DOHH2 (cell line): ENCODE measurements around the gene CGB2.
"Not testable (repeated sequence)": the region's sequence is repeated elsewhere in the genome, so short reads cannot be mapped to it uniquely, and the experiment has no call there.

Experiments
- H3F3A ChIP-seq: fragments of 200-600 bp; sonication (generic), shearing (Covaris generic); 2 replicates; pipeline ENCODE4 v1.6.0; 2016; ENCODE audit warnings: antibody characterized with exemption, mild to moderate bottlenecking; ENCODE audit not compliant: control insufficient read depth, insufficient read depth
- H3K27ac ChIP-seq: fragments of 200-600 bp; sonication (generic); 2 replicates; pipeline ENCODE4 v1.5.1; 2014; ENCODE audit warnings: low read depth, mild to moderate bottlenecking, low read length, moderate library complexity
- H3K27me3 ChIP-seq: fragments of 200-600 bp; sonication (generic); 2 replicates; pipeline ENCODE4 v1.6.1; 2014; ENCODE audit warnings: mild to moderate bottlenecking, low read length, mixed read lengths; ENCODE audit not compliant: control insufficient read depth
- H3K36me3 ChIP-seq: fragments of 200-600 bp; sonication (generic); 2 replicates; pipeline ENCODE4 v1.6.1; 2014; ENCODE audit warnings: mild to moderate bottlenecking, low read length, moderate library complexity, mixed read lengths; ENCODE audit not compliant: control insufficient read depth
- H3K4me1 ChIP-seq: fragments of 200-600 bp; sonication (generic); 2 replicates; pipeline ENCODE4 v1.6.1; 2014; ENCODE audit warnings: mild to moderate bottlenecking, low read length, mixed read lengths; ENCODE audit not compliant: control insufficient read depth
- H3K4me2 ChIP-seq: fragments of 200-600 bp; sonication (generic); 2 replicates; pipeline ENCODE4 v1.6.0; 2014; ENCODE audit warnings: mild to moderate bottlenecking, low read length, moderate library complexity
- H3K4me3 ChIP-seq: fragments of 200-600 bp; sonication (generic); 2 replicates; pipeline ENCODE4 v1.5.1; 2014; ENCODE audit warnings: mild to moderate bottlenecking, low read length, mixed read lengths
- H3K79me2 ChIP-seq: fragments of 200-600 bp; sonication (generic); 2 replicates; pipeline ENCODE4 v1.6.1; 2014; ENCODE audit warnings: mild to moderate bottlenecking, low read length, mixed read lengths; ENCODE audit not compliant: control insufficient read depth
- H3K9me2 ChIP-seq: fragments of 200-600 bp; sonication (generic); replicated peaks from 2 replicates; pipeline ENCODE4 v1.6.1; 2014; ENCODE audit warnings: mild to moderate bottlenecking, low read length, mixed read lengths; ENCODE audit not compliant: control insufficient read depth
- H3K9me3 ChIP-seq: fragments of 200-600 bp; sonication (generic); 2 replicates; pipeline ENCODE4 v1.6.1; 2014; ENCODE audit warnings: antibody characterized with exemption, low read length, mixed read lengths; ENCODE audit not compliant: control insufficient read depth, insufficient read depth
- H4K20me1 ChIP-seq: fragments of 200-600 bp; sonication (generic); 2 replicates; pipeline ENCODE4 v1.6.0; 2014; ENCODE audit warnings: low read depth, mild to moderate bottlenecking, antibody characterized with exemption, low read length, moderate library complexity; ENCODE audit not compliant: control insufficient read depth, insufficient read depth
- EZH2phosphoT487 ChIP-seq: fragments of 200-600 bp; sonication (generic); IDR thresholded peaks from 2 replicates; pipeline ENCODE4 v1.6.1; 2017; ENCODE audit warnings: borderline replicate concordance, mild to moderate bottlenecking, antibody characterized with exemption, low read length, moderate library complexity, mixed read lengths
- TF ChIP-seq, protein P1 (sequence below): fragments of 200-600 bp; sonication (generic); IDR thresholded peaks from one replicate; pipeline ENCODE4 v1.5.1; 2014; ENCODE audit warnings: antibody characterized with exemption, mild to moderate bottlenecking, low read depth, low read length; ENCODE audit not compliant: poor library complexity, severe bottlenecking

Gene CGB2

GRCh38 chr19:49017041-49017665, 14.5 kb upstream of the CGB2 start, which contains the start of gene LHB:
Gene LHB (minus strand): TSS chr19:49017091. CDS start chr19:49017081, 10 bp downstream.
- Histone ChIP-seq H3K27ac (no peak within 1 kb of the TSS), H3K4me2 (peak within 1 kb of the TSS; percentile 68), H3K4me1 (peaks cover 45% of the 10 kb centered on the region), H3K9me2 (no peaks in the 10 kb centered on the region), H3F3A (peaks cover 6% of the 10 kb centered on the region; the same call in 1 of the 2 replicates), H3K9me3 (no peaks in the 10 kb centered on the region), H3K4me3 (peak within 1 kb of the TSS; percentile 65), H3K79me2 (no peaks in the 10 kb centered on the region), H4K20me1 (no peaks in the 10 kb centered on the region), H3K27me3 (peaks cover 14% of the 10 kb centered on the region), H3K36me3 (peaks cover 33% of the 10 kb centered on the region)
- TF ChIP-seq, protein P1, sequence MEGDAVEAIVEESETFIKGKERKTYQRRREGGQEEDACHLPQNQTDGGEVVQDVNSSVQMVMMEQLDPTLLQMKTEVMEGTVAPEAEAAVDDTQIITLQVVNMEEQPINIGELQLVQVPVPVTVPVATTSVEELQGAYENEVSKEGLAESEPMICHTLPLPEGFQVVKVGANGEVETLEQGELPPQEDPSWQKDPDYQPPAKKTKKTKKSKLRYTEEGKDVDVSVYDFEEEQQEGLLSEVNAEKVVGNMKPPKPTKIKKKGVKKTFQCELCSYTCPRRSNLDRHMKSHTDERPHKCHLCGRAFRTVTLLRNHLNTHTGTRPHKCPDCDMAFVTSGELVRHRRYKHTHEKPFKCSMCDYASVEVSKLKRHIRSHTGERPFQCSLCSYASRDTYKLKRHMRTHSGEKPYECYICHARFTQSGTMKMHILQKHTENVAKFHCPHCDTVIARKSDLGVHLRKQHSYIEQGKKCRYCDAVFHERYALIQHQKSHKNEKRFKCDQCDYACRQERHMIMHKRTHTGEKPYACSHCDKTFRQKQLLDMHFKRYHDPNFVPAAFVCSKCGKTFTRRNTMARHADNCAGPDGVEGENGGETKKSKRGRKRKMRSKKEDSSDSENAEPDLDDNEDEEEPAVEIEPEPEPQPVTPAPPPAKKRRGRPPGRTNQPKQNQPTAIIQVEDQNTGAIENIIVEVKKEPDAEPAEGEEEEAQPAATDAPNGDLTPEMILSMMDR = no peak
- TF ChIP-seq EZH2phosphoT487 = no peak

GRCh38 chr19:49017666-49018351, 13.9 kb upstream of the CGB2 start:
- no peaks in the 10 kb centered on the region for H4K20me1 ChIP-seq
- peak overlapping the region; percentile 65 for H3K4me3 ChIP-seq
- TF ChIP-seq, protein P1 = peak; percentile 64
- peak; percentile 26; the same call in 1 of the 2 replicates for TF ChIP-seq EZH2phosphoT487
- H3K9me3 ChIP-seq = no peaks in the 10 kb centered on the region
- peaks cover 14% of the 10 kb centered on the region for H3K27me3 ChIP-seq
- peaks cover 6% of the 10 kb centered on the region; the same call in 1 of the 2 replicates for H3F3A ChIP-seq
- no peaks in the 10 kb centered on the region for H3K79me2 ChIP-seq
- H3K4me1 ChIP-seq = peaks cover 45% of the 10 kb centered on the region
- no peak overlapping the region for H3K27ac ChIP-seq
- H3K36me3 ChIP-seq = peaks cover 27% of the 10 kb centered on the region
- peak overlapping the region; percentile 68 for H3K4me2 ChIP-seq
- H3K9me2 ChIP-seq = no peaks in the 10 kb centered on the region

- Histone ChIP-seq H3K4me1 (peaks cover 45% of the 10 kb centered on the region), H3K36me3 (peaks cover 24% of the 10 kb centered on the region), H3K4me3 (peak overlapping the region; percentile 65), H3K27me3 (peaks cover 14% of the 10 kb centered on the region), H3K4me2 (peak overlapping the region; percentile 68)
- 0 out of 2 replicates have a peak, but pooled peaks have one; percentile 0 for TF ChIP-seq EZH2phosphoT487
- not testable (repeated sequence) for H3K79me2 ChIP-seq, H3F3A ChIP-seq, H3K9me3 ChIP-seq, H4K20me1 ChIP-seq, H3K9me2 ChIP-seq, H3K27ac ChIP-seq
Measured at GRCh38 chr19:49018388-49019241, 13.1 kb upstream of the CGB2 start.
